GM19452 (cell line): ENCODE results near the gene RSPRY1.

ENCODE experiments used
- ATAC-seq: cut with Tn5 transposase; IDR thresholded peaks from one replicate; pipeline ENCODE4 v1.9.1; 2021; ENCODE audit not compliant: unreplicated experiment

The RSPRY1 gene

DNA sequence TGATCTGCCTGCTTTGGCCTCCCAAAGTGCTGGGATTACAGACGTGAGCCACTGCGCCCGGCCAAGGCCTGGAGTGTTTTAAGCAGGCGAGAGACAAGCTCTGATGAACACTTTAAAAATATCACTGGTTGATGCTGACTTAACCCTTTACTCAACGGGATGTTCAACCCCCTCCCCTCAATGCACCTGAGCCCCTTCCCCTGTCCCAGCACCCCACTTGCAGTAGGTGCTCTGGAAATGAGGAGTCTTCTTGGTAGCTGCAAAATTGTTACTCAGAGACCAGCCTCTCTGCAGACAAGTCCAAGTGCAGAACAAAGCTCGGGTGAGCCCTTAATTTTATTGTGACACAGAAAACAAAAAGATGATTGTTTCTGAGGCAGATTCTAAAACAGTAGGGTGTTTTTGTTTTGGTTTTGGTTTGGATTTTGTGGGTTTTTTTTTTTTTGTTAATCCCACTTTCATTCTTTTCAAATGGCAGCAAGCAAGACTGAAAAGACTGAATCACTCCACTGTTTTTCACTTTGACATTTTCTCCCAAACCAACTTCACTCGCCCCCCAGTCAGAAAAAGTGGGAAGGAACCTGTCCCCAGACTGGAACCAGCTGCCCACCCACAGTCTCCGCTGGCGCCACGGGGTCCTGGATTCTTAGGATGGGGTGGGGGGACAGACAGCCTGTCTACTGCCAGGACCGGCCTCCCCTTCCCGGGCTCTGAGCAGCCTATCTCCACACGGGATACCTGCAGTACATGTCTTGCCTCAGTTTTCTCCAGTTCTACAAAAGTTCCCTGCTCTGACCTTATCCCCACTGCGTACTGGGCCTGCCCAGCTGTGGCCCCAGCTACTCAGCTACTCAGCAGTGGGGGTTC lies 103.5 kb downstream of the RSPRY1 start:
- no peak for ATAC-seq
